ENCODE results near the gene PPP1R9B. TPM values are rescaled to one million over a fixed set of nuclear protein-coding genes. Genes with fewer than 3 reads are reported as not detected.

Gene PPP1R9B
- total RNA-seq, 1 donor from 2014 or later = 176 TPM

DNA sequence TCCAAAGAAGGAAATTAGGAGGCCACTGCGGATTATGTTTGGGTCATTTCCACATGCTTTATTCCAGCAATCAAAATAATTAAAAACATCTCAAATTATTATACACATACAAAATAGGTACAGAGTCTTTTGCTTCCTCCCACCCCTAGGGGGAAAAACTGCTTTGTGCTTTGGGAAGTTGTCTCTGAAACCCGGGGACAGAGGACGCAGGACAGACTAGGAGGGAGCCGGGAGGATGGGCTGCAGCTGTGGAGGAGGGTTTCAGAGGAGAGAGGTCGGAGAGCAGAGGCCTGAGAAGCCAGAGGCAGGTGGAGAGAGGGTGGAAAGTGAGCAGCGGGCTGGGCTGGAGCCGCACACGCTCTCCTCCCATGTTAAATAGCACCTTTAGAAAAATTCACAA lies 33.6 kb upstream of the PPP1R9B start:
- no peaks in the 10 kb centered on the region for H3K9me3 Mint-ChIP-seq (ENCODE audit: unreplicated experiment)
- no peaks in the 10 kb centered on the region for H3K27me3 Mint-ChIP-seq (ENCODE audit: unreplicated experiment)
- TF ChIP-seq, protein P1, sequence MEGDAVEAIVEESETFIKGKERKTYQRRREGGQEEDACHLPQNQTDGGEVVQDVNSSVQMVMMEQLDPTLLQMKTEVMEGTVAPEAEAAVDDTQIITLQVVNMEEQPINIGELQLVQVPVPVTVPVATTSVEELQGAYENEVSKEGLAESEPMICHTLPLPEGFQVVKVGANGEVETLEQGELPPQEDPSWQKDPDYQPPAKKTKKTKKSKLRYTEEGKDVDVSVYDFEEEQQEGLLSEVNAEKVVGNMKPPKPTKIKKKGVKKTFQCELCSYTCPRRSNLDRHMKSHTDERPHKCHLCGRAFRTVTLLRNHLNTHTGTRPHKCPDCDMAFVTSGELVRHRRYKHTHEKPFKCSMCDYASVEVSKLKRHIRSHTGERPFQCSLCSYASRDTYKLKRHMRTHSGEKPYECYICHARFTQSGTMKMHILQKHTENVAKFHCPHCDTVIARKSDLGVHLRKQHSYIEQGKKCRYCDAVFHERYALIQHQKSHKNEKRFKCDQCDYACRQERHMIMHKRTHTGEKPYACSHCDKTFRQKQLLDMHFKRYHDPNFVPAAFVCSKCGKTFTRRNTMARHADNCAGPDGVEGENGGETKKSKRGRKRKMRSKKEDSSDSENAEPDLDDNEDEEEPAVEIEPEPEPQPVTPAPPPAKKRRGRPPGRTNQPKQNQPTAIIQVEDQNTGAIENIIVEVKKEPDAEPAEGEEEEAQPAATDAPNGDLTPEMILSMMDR (IDR thresholded peaks at IDR 0.05) = peak; percentile 39
- DNase-seq (ENCODE audit: extremely low spot score, unreplicated experiment) = no peak
- peak overlapping the region; percentile 98 for H3K27ac Mint-ChIP-seq (ENCODE audit: unreplicated experiment)
- H3K36me3 Mint-ChIP-seq (ENCODE audit: unreplicated experiment) = peaks cover 31% of the 10 kb centered on the region
- H3K4me1 Mint-ChIP-seq (ENCODE audit: unreplicated experiment) = peaks cover 91% of the 10 kb centered on the region
- peak overlapping the region; percentile 34 for H3K4me3 Mint-ChIP-seq (ENCODE audit: unreplicated experiment)

DNA sequence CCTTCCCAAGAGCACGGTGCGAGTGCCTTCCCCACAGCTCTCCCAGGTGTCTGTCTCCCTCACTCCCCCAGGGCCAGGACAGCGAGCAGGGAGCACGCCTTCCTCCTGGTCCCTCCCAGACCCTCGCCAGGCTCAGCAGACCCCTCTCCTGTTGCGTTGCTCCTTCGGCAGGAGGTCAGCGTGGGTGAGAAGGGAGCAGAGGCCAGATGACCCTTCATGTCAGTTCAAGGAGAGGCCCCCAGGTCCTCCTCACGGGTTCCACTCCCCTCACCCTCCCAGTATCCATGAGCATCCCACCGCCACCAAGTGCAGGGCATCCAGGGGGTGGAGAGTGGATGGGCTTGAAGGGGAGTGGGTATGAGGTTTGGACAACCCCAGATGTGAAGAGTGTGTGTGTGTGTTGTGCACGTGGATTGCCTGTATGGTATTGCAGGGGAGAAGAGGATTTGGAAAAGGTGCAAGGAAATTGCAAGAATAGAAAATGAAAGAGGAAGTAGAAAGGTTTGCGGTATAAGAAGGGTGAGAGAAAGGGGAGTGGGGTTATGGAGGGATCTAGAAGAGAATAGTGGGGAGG lies 33.0 kb upstream of the PPP1R9B start:
- H3K4me1 Mint-ChIP-seq (ENCODE audit: unreplicated experiment) = peaks cover 91% of the 10 kb centered on the region
- no peaks in the 10 kb centered on the region for H3K9me3 Mint-ChIP-seq (ENCODE audit: unreplicated experiment)
- peaks cover 26% of the 10 kb centered on the region for H3K36me3 Mint-ChIP-seq (ENCODE audit: unreplicated experiment)
- DNase-seq (ENCODE audit: extremely low spot score, unreplicated experiment) = no peak
- H3K4me3 Mint-ChIP-seq (ENCODE audit: unreplicated experiment) = peak overlapping the region; percentile 19
- TF ChIP-seq, protein P1 (IDR thresholded peaks at IDR 0.05) = no peak
- no peaks in the 10 kb centered on the region for H3K27me3 Mint-ChIP-seq (ENCODE audit: unreplicated experiment)
- peak overlapping the region; percentile 98 for H3K27ac Mint-ChIP-seq (ENCODE audit: unreplicated experiment)

DNA sequence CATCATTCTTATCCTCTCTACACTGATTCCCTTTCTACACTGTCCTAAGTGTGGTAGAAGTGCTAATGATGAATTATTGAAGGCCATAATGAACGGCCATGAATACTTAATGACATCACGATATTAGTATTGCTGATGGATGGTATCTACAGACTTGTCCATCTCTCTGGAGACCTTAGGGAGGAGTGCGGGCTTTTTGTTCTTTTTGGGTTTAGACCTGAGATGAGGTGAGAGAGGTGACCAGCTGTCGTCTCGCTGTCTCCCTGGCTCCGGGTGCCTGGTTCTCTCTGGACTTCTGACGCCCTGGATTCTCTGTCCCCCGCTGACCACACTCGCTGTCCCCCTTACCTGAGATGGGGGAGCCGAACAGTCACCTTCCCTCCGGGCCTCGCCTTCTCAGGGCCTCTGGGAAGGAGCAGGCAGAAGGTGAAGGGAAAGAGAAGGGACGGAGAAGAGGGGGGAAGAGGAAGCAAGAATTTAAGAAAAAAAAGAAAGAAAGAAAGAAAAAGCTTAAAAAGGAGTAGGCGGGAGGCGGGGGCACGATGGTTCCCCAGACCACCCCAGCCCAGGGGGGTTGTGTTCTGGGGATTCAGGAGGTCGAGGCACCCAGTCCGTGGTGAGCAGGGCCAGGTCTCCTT lies 32.4 kb upstream of the PPP1R9B start:
- no peaks in the 10 kb centered on the region for H3K9me3 Mint-ChIP-seq (ENCODE audit: unreplicated experiment)
- H3K4me3 Mint-ChIP-seq (ENCODE audit: unreplicated experiment) = no peak overlapping the region
- TF ChIP-seq, protein P1 (IDR thresholded peaks at IDR 0.05) = no peak
- H3K36me3 Mint-ChIP-seq (ENCODE audit: unreplicated experiment) = peaks cover 22% of the 10 kb centered on the region
- peak overlapping the region; percentile 98 for H3K27ac Mint-ChIP-seq (ENCODE audit: unreplicated experiment)
- no peak for DNase-seq (ENCODE audit: extremely low spot score, unreplicated experiment)
- peaks cover 92% of the 10 kb centered on the region for H3K4me1 Mint-ChIP-seq (ENCODE audit: unreplicated experiment)
- H3K27me3 Mint-ChIP-seq (ENCODE audit: unreplicated experiment) = no peaks in the 10 kb centered on the region

DNA sequence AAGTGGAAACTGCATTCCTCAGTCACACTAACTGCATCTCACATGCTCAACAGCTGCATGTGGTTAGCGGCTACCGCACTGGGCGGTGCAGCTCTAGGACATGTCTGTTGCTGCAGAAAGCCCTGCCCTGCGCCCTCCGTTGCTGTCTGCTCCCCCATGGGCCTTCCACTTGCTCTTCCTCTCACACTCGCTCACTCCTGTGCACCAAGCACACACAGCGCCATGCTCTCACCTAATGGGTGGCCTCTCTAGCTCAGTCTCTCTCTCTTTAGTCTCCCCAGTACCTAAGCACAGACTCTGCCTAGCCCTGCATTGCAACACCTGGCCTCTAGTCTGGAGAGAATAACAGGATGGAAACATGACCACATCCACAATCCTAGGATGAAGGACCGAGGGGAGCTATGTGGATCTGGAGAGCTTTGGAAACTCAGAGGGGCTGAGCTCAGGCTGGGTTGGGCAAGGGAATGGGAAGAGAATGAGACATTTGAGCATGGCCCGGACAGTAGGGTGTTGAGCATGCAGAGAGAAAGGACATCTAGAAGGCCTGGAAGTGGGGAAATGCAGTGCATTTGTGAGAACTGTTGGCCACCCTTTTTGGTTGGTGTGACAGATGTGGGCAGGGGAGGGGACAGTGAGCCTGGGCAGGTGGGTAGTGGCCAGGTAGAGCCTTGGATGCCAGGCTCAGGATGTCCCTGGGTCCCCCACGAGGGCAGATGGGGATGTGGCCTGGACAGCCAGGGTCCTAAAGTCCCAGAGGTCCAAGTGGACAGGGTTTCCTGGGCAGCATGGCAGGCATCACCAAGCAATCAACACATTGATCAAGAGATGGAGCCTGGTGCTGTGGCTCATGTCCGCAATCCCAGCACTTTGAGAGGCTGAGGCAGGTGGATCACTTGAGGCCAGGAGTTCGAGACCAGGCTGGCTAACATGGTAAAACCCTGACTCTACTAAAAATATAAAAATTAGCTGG lies 31.4 kb upstream of the PPP1R9B start:
- no peaks in the 10 kb centered on the region for H3K9me3 Mint-ChIP-seq (ENCODE audit: unreplicated experiment)
- H3K36me3 Mint-ChIP-seq (ENCODE audit: unreplicated experiment) = peaks cover 12% of the 10 kb centered on the region
- H3K4me3 Mint-ChIP-seq (ENCODE audit: unreplicated experiment) = no peak overlapping the region
- DNase-seq (ENCODE audit: extremely low spot score, unreplicated experiment) = no peak
- H3K27ac Mint-ChIP-seq (ENCODE audit: unreplicated experiment) = peak overlapping the region; percentile 98
- H3K4me1 Mint-ChIP-seq (ENCODE audit: unreplicated experiment) = peaks cover 92% of the 10 kb centered on the region
- no peaks in the 10 kb centered on the region for H3K27me3 Mint-ChIP-seq (ENCODE audit: unreplicated experiment)
- TF ChIP-seq, protein P1 (IDR thresholded peaks at IDR 0.05) = no peak

DNA sequence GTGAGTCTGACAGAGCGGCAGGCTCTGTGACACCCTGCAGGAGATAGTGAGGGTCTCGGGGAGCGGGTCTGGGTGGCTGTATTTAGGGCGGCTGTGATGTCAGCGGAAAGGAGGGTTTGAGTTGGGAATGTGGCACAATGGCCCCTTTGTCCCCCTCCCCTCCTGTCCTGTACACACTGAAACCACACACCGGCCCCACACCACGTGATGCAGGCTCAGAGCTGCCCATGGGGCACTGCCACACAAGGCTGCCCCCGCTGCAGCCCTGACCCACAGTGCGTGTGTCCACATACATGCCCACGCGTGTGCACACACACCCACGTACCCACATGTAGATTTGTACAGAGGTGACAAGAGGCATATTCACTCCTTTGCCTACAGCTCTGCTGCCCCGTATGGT lies 30.7 kb upstream of the PPP1R9B start:
- no peaks in the 10 kb centered on the region for H3K9me3 Mint-ChIP-seq (ENCODE audit: unreplicated experiment)
- DNase-seq (ENCODE audit: extremely low spot score, unreplicated experiment) = no peak
- H3K4me3 Mint-ChIP-seq (ENCODE audit: unreplicated experiment) = no peak overlapping the region
- peaks cover 92% of the 10 kb centered on the region for H3K4me1 Mint-ChIP-seq (ENCODE audit: unreplicated experiment)
- H3K36me3 Mint-ChIP-seq (ENCODE audit: unreplicated experiment) = peaks cover 12% of the 10 kb centered on the region
- H3K27ac Mint-ChIP-seq (ENCODE audit: unreplicated experiment) = peak overlapping the region; percentile 98
- TF ChIP-seq, protein P1 (IDR thresholded peaks at IDR 0.05) = no peak
- H3K27me3 Mint-ChIP-seq (ENCODE audit: unreplicated experiment) = no peaks in the 10 kb centered on the region

Data from osteocyte (in vitro differentiated cells).